Left ventricle myocardium inferior (tissue), 1 donor: ENCODE data around the gene HTR2B. TPM values are rescaled to one million over a fixed set of nuclear protein-coding genes. Genes with fewer than 3 reads are reported as not detected.

Experiments
- DNase-seq: peaks from one replicate; pipeline ENCODE4 v3.0.0-alpha.2; 2020
- H3K27ac ChIP-seq: fragments of 200-600 bp; replicated peaks from 2 replicates; pipeline ENCODE4 v1.8.0; 2021
- H3K27me3 ChIP-seq: fragments of 200-600 bp; 2 replicates; pipeline ENCODE4 v1.8.0; 2021; ENCODE audit warnings: low read depth
- H3K36me3 ChIP-seq: fragments of 200-600 bp; 2 replicates; pipeline ENCODE4 v1.8.0; 2021
- H3K4me1 ChIP-seq: fragments of 200-600 bp; 2 replicates; pipeline ENCODE4 v1.8.0; 2021
- H3K4me3 ChIP-seq: fragments of 200-600 bp; 2 replicates; pipeline ENCODE4 v1.8.0; 2021; ENCODE audit warnings: mild to moderate bottlenecking, moderate library complexity
- H3K9me3 ChIP-seq: fragments of 200-600 bp; replicated peaks from 2 replicates; pipeline ENCODE4 v1.8.0; 2021
- intact Hi-C: fragments of 100-400 bp; cut with micrococcal nuclease; formaldehyde crosslinking; loops from one replicate; pipeline ENCODE4 v1.11.0; 2022
- total RNA-seq: library from RNA; stranded (reverse); fragmentation: NEBNext Ultra II Directional; extraction: Animal tissue kit (Norgen Biotek cat#: 25700); gene quantifications from one replicate; pipeline ENCODE4 v1.2.1, GENCODE V29; 2021
- TF ChIP-seq, protein P1 (sequence below): fragments of 200-600 bp; IDR thresholded peaks from 2 replicates; pipeline ENCODE4 v1.8.0; 2021; ENCODE audit warnings: antibody characterized with exemption, mild to moderate bottlenecking, borderline replicate concordance
- donor health status: DM: no; HTN: yes; CAD: no; lungs with severe emphysema.

Gene HTR2B
- total RNA-seq, 1 donor from 2014 or later: 1.5 TPM

- Histone ChIP-seq H3K9me3 (no peaks in the 10 kb centered on the region), H3K27ac (no peak overlapping the region), H3K36me3 (peaks cover 77% of the 10 kb centered on the region), H3K4me1 (peaks cover 17% of the 10 kb centered on the region), H3K4me3 (no peak overlapping the region), H3K27me3 (no peaks in the 10 kb centered on the region)
- TF ChIP-seq, protein P1, sequence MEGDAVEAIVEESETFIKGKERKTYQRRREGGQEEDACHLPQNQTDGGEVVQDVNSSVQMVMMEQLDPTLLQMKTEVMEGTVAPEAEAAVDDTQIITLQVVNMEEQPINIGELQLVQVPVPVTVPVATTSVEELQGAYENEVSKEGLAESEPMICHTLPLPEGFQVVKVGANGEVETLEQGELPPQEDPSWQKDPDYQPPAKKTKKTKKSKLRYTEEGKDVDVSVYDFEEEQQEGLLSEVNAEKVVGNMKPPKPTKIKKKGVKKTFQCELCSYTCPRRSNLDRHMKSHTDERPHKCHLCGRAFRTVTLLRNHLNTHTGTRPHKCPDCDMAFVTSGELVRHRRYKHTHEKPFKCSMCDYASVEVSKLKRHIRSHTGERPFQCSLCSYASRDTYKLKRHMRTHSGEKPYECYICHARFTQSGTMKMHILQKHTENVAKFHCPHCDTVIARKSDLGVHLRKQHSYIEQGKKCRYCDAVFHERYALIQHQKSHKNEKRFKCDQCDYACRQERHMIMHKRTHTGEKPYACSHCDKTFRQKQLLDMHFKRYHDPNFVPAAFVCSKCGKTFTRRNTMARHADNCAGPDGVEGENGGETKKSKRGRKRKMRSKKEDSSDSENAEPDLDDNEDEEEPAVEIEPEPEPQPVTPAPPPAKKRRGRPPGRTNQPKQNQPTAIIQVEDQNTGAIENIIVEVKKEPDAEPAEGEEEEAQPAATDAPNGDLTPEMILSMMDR: no peak
- DNase-seq: no peak
- intact Hi-C loops: no loop called here
Observed at GRCh38 chr2:231168460-231169139, 43.8 kb upstream of the HTR2B start.

DNA sequence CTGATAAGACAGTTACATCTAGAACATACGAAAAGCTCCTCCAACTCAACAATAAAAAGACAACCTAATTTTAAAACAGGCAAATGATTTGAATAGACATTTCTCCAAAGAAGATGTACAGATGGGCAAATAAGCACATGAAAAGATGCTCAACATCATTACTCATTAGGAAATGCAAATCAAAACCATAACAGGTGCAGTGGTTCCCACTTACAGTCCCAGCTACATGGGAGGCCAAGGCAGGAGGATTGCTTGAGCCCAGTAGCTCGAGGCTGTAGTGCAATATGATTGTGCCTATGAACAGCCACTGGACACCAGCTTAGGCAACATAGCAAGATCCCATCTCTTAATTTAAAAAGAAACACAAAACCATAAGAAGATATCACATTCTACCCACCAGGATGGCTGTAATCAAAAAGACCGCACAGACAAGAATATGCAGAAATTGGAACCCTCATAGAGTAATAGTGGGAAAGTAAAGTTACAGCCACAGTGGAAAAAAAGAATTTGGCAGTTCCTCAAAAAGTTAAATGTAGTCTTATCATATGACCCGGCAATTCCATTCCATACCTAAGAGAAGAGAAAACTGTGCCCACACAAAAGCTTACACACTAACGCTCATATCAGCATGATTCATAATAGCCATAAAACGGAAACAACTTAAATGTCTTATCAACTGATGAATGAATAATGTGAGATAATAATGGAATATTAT, 43.1 kb upstream of the HTR2B start:
- H3K4me3 ChIP-seq: no peak overlapping the region
- TF ChIP-seq, protein P1: no peak
- no peak overlapping the region for H3K27ac ChIP-seq
- H3K9me3 ChIP-seq: no peaks in the 10 kb centered on the region
- peaks cover 77% of the 10 kb centered on the region for H3K36me3 ChIP-seq
- intact Hi-C loops: no loop called here
- no peaks in the 10 kb centered on the region for H3K27me3 ChIP-seq
- peaks cover 17% of the 10 kb centered on the region for H3K4me1 ChIP-seq
- no peak for DNase-seq

DNA sequence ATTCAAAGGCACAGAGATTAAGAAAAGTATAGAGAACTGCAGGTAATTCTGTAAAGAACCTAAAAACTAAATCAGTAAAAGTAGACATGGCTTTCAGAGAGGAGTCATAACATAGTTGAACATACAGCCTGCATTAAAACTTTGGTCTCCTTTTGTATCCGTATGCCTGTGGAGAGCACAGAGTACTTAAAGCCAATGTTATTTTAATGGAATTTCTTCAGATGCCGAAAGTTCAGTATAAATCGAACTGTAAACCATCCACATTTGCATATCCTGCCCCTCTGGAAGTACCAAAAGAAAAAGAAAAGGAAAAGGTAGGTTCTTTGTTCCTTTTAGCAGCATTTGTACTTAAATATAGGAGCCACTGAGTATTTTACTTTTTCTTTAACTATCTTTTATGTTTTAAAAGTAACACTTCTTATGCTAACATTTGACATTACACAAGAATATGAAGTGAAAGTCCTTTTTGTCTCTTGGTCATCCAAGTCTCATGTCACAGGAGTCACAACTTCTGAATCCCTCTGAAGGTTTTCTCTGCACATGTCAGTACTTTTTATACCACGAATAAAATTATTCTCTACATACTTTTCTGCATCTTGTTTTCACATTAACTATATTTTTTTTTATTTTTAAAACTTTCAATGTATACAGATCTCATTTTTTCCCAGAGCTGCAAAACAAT, 38.7 kb upstream of the HTR2B start:
- H3K9me3 ChIP-seq: no peaks in the 10 kb centered on the region
- intact Hi-C loops: no loop called here
- no peak overlapping the region for H3K4me3 ChIP-seq
- TF ChIP-seq, protein P1: no peak
- no peak for DNase-seq
- peaks cover 65% of the 10 kb centered on the region for H3K36me3 ChIP-seq
- H3K4me1 ChIP-seq: peaks cover 6% of the 10 kb centered on the region
- H3K27me3 ChIP-seq: no peaks in the 10 kb centered on the region
- H3K27ac ChIP-seq: no peak overlapping the region

DNA sequence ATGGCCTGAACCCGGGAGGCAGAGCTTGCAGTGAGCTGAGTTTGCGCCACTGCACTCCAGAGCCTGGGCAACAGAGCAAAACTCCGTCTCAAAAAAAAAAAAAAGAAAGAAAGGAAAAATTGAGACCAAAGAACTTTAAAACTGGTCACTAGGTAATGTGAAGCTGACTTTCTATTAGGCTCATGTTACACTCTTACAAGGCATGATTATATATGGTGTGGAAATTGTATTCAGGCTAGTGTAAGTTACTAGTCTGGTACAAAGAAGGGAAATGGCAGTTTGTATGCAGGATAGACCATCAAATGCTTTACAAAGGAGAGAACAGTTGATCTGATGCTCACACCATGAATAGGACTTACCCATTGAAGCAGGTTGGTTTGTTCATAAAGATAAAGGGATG, 38.2 kb upstream of the HTR2B start:
- peaks cover 60% of the 10 kb centered on the region for H3K36me3 ChIP-seq

GRCh38 chr2:231161877-231162329, 37.1 kb upstream of the HTR2B start:
- DNase-seq: no peak
- intact Hi-C loops: no loop called here
- H3K9me3 ChIP-seq: no peaks in the 10 kb centered on the region
- peaks cover 6% of the 10 kb centered on the region for H3K4me1 ChIP-seq
- no peaks in the 10 kb centered on the region for H3K27me3 ChIP-seq
- H3K4me3 ChIP-seq: no peak overlapping the region
- TF ChIP-seq, protein P1: no peak
- H3K27ac ChIP-seq: peak overlapping the region; percentile 14
- peaks cover 49% of the 10 kb centered on the region for H3K36me3 ChIP-seq

More for the DNA sequence above, 38.2 kb upstream of the HTR2B start:
- H3K27me3 ChIP-seq: no peaks in the 10 kb centered on the region
- intact Hi-C loops: no loop called here
- no peak overlapping the region for H3K4me3 ChIP-seq
- H3K9me3 ChIP-seq: no peaks in the 10 kb centered on the region
- peaks cover 6% of the 10 kb centered on the region for H3K4me1 ChIP-seq
- no peak for DNase-seq
- TF ChIP-seq, protein P1: no peak
- H3K27ac ChIP-seq: no peak overlapping the region
